Neural cell (in vitro differentiated cells): ENCODE results near the gene PANK1.

Experiments used
- CTCF ChIP-seq: fragments of 450-650 bp; IDR thresholded peaks from 2 replicates; pipeline ENCODE4 v1.5.1; 2014; ENCODE audit warnings: antibody characterized with exemption, mild to moderate bottlenecking, moderate library complexity; ENCODE audit not compliant: poor library complexity, severe bottlenecking
- EP300 ChIP-seq: fragments of 450-650 bp; conservative IDR thresholded peaks from 2 replicates; pipeline ENCODE4 v1.6.1; 2014; ENCODE audit warnings: antibody characterized with exemption, mild to moderate bottlenecking, moderate library complexity; ENCODE audit not compliant: poor library complexity, severe bottlenecking
- EZH2 ChIP-seq: fragments of 200-600, 300-800 bp; shearing (Covaris generic), sonication (generic); IDR thresholded peaks from 2 replicates; pipeline ENCODE4 v1.6.1; 2014; ENCODE audit warnings: antibody characterized with exemption, low read length, borderline replicate concordance, mild to moderate bottlenecking; ENCODE audit not compliant: insufficient read depth, poor library complexity, severe bottlenecking
- MXI1 ChIP-seq: fragments of 450-650 bp; conservative IDR thresholded peaks from 2 replicates; pipeline ENCODE4 v1.6.1; 2014; ENCODE audit warnings: antibody characterized with exemption, mild to moderate bottlenecking; ENCODE audit not compliant: poor library complexity, severe bottlenecking
- POLR2AphosphoS5 ChIP-seq: IDR thresholded peaks from 2 replicates; pipeline ENCODE4 v1.6.1; 2012
- RAD21 ChIP-seq: fragments of 450-650 bp; conservative IDR thresholded peaks from 2 replicates; pipeline ENCODE4 v1.6.1; 2014; ENCODE audit warnings: antibody characterized with exemption, mild to moderate bottlenecking, moderate library complexity
- REST ChIP-seq: IDR thresholded peaks from 2 replicates; pipeline ENCODE4 v1.6.1; 2012; ENCODE audit warnings: borderline replicate concordance
- TAF1 ChIP-seq: IDR thresholded peaks from 2 replicates; pipeline ENCODE4 v1.6.1; 2012; ENCODE audit warnings: low read depth

- no peak for TF ChIP-seq REST
- no peak for TF ChIP-seq CTCF
- TF ChIP-seq EZH2 = no peak
- no peak for TF ChIP-seq POLR2AphosphoS5
- no peak for TF ChIP-seq RAD21
- no peak for TF ChIP-seq TAF1
- TF ChIP-seq MXI1 = no peak
- no peak for TF ChIP-seq EP300
Measured at GRCh38 chr10:89632824-89633223, 12.2 kb downstream of the PANK1 start.
